HG03571 (cell line): ENCODE data around the gene ESD.
A peak's percentile ranks its signal among the peaks of the same experiment; 100 is the strongest.
"Not testable (repeated sequence)": the region's sequence is repeated elsewhere in the genome, so short reads cannot be mapped to it uniquely, and the experiment has no call there.

Experiments
- ATAC-seq: cut with Tn5 transposase; IDR thresholded peaks from one replicate; pipeline ENCODE4 v1.9.1; 2021; ENCODE audit not compliant: unreplicated experiment

ESD gene

DNA sequence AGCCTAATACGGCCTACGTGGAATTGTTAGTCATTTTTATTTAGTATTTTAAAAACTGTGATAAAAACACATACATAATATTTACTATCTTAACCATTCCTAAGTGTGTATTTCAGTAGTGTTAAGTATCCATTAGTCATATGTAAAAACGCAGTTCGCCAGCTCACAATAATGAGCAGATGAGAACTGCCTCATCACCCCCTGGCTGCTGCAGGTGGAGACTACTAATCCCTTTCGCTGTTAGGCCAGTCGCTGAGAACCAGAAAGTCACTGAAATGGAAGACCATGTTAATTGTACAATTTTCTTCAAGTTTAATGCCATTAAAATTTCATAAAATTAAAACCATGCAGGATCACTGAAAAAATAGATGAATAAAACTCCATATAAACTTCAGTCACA, 1.6 kb downstream of the ESD start:
- ATAC-seq = no peak

DNA sequence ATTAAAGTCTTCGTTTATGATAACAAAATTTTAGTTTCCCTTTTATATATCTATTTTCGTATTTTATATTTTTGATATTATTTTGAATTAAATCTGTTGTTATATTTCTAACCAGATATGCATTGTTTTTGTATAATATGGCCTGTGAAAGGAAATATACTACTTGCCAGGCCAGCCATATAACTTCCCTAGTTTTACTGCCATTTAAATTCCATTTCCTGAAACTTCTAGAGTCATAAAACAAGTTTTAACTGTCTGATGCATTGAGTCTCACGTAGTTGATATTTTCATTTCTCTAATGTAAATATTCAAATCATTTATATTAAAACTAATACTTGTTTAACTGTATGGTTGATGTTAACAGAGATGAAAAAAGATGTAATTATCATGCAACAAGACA, 13.5 kb downstream of the ESD start:
- ATAC-seq = no peak

DNA sequence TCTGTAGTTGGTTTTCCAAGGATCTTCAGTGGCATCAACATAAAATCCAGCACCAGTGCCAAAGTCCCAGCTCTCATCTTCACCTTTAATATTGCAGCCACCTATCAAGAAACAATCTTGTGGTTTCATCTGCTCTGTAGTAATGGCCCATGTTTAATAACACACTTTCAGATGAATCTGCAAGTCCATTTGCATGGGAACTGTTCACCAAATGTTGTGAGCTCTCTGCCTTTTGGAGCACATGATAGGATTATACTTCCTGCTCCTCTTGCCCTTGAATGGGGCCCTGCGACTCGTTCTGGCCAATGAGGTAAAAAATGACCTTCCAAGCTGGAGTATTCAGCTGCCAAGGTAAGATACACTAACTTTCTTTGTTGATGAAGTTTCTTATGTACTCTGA, 14.3 kb downstream of the ESD start:
- no peak for ATAC-seq

DNA sequence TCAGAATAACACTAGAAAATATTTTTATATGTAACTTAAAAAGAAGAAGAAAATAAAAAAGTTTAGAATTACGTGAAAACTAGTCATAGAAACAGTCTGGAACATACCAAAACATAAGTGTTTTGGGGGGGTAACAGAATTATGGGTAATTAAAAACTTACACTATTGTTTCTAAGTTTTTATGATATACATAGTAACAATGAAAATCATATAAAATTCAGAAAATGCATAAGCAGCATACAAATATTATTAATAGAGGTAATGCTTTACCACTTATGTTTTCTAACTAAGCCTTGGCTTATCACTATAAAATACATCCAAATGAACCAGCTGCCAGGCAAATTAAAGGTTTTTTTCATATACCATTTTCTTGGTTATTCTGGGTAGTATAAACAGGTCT, 14.9 kb downstream of the ESD start:
- no peak for ATAC-seq

DNA sequence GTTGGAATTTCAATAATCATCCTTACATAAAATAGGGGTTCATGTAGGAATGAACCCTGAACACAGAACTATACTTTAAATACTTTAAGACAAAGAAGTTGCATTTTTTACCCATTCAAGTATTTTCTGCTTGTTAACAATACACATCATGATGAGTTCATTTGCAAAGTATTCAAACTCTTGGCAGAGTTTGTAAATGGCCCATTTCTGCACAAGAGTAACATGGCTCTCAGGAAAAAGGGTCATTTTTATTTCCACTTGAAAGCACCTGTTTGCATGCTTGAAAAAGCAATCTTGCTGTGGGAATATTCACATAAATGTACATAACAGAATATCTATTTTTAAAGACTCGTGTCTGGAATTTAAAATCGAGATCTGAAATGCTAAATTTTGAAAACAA, 18.1 kb downstream of the ESD start:
- ATAC-seq = no peak

DNA sequence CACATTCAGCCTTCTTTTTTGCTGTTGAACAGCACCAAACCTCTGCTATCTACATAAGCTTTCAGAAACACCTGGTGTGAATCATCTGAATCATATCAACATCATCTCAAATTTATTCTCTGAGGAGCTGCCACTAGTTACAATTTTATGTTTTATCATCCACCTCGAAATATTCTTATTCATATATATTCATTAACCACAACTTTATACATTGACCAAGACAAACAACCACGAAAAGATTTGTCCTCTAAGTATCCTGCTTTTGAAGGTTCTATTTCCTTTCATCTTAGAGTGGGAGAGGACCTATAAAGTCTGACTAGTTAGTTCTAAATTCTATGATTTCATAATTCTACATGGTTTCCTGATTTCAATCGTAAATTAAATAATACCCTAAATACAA, 18.9 kb downstream of the ESD start:
- ATAC-seq = no peak

DNA sequence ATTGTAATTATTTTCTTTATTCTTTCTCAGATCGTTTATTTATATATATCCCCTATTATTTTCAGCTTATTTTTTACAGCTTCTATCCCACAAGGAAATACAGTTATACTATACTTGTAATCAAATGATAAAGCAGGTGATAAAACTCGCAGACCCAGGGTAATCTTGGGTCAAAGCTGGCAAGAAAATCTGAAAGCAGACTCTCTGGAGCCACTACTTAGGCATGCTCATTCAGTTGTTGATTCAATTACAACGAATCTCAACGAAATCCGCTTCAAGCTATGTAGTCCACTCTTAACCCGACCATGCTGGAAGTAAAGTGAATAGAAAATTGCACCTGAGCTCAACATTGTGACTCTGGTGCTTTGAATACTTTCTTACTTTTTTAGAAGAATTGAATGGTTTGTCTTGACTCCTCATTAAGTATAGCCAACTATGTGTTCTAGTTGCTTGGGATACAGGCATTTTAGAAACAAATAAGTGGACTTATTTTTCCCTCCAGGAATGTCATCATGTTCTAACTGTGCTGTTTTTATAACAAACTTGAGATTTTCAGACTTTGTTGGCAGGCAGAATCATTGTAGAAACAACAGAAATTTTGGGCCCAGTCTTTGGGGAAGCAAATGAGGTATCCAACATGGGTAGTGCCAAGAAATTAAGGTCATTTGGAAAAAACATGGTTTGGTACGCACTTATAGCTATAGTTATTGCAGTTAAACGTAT, 21.4 kb downstream of the ESD start:
- ATAC-seq = no peak

DNA sequence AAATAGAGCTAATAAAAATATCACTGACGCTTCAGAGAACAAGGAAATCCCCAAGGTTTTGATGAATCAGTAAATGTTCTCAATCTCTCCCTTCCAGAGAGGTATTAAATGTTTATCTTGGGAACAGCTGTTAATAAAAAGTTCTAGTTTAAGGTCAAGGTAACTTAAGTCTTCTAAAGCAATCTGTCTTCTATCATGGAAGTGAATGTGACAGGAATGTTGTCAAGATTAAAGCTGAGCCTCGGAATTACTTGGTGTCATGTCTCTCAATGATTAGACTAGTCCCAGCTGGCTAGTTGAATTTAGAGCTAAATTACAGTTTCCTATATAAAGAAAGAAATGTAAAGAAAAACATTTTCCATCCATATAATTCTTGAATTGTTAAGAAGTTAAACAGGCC, 23.4 kb downstream of the ESD start:
- ATAC-seq = no peak

DNA sequence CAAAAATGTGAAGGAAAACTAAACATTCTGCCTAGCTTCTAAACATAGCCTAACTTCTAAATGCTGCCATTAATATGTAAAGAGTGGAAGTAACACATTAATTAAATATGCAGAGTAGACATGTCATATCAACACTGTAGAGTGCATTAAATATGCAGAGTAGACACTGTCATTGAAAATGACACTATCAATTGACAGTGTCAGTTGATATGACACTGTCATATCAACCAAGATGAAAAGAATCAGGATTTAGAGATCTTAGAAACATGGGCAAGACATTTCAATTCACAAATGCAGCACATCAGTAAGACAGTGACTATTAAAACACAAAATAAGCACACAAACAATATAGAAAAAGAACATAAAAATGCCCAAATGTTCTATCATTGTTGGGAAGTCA, 25.3 kb downstream of the ESD start:
- no peak for ATAC-seq

DNA sequence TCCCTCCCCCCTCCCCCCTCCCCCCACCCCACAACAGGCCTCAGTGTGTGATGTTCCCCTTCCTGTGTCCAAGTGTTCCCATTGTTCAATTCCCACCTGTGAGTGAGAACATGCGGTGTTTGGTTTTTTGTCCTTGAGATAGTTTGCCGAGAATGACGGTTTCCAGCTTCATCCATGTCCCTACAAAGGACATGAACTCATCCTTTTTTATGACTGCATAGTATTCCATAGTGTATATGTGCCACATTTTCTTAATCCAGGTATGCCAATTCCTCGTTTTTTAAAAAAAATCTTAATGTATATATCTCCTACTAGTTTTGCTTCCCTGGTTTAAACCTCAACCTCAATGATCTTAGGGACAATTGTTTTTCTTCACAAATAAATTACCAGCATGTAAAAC, 27.0 kb downstream of the ESD start:
- ATAC-seq = not testable (repeated sequence)

DNA sequence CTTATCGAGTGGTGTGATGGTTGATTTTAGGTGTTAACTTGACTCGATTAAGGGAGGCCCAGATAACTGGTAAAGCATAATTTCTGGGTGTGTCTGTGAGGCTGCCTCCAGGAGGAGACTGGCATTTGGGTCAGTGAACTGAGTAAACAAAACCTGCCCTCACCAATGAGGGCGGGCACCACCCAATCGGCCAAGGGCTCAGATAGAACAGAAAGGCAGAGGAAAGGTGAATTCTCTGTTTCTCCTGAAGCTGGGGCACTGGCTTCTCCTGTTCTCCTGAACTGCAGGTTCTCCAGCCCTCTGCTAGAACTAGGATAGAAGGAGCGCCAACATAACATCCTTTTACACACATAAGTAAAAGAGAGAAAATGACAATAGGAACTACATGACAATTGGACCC, 35.1 kb downstream of the ESD start:
- ATAC-seq = no peak

DNA sequence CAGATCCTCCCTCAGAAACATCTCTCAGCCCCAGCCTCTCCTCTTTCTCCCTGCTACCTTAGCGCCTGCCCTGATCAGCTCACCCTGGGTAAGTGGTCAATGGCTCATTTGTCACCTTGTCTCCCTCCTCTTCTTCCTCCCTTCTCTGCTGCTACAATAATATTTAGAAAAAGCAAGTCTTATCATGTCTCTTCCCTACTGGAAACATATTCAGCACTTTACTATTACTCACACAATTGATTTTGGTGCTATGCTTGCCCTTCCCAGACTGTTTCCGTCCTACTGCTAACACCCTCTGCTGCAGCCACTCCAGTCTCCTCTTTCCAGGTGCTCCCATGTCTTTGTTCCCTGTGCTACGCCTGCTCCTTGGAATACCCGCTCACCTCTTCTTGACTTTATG, 35.8 kb downstream of the ESD start:
- ATAC-seq = no peak

DNA sequence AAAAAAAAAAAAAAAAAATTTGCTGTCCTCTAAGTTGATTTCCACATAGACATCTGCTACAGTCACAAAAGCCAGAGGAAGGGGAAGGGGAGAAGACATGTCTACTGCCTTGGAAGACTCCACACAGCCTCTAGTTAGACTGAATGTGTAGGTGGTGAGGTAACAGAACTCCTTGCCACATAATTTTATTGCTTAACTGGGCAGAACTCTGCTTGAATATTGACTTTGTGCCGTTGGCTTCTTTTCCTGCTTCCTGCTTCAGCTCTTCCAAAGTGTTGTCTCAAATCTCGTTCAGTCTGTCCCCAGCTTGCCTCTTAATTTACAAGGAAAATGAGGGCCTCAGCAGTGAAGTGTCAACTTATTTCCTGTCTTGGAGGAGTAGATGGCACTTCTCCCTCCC, 37.1 kb downstream of the ESD start:
- ATAC-seq = no peak

DNA sequence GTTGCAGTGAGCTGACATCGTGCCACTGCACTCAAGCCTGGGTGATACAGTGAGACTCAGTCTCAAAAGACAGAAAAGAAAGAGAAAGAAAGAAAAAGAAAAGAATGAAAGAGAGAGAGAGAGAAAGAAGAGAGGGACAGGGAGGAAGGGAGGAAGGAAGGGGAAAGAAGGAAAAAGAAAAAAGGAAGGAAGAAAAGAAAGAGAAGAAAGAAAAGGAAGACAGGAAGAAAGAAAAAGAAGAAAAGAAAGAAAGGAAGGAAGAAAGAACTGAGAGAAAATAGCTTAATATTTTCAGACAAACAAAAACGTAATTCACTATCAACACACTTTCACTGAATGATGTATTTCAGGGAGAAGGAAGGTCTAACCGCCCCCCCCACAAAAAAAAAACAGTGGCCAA, 39.3 kb downstream of the ESD start:
- ATAC-seq = no peak

DNA sequence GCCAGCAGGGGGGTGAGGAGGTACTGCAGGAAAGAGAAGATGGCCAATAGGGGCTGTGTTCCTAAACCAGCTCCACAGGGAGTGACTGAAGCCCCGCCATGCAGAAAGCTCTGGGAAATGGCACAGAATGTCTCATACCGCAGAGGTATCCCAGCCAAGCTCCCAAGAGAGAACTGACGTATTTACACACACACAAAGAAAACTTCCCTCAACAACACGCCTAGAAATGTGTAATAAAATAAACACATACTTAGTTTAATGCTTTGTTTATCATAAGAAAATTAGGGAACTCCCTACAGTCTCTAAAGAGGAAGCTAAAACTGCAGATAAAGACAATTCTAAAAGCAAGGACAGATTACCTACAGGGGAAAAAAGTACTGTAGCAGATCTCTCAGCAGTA, 40.0 kb downstream of the ESD start:
- no peak for ATAC-seq

DNA sequence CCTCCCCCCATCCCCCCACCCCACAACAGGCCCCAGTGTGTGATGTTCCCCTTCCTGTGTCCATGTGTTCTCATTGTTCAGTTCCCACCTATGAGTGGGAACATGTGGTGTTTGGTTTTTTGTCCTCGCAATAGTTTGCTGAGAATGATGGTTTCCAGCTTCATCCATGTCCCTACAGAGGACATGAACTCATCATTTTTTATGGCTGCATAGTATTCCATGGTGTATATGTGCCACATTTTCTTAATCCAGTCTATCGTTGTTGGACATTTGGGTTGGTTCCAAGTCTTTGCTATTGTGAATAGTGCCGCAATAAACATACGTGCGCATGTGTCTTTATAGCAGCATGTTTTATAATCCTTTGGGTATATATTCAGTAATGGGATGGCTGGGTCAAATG, 41.5 kb downstream of the ESD start:
- ATAC-seq = not testable (repeated sequence)

DNA sequence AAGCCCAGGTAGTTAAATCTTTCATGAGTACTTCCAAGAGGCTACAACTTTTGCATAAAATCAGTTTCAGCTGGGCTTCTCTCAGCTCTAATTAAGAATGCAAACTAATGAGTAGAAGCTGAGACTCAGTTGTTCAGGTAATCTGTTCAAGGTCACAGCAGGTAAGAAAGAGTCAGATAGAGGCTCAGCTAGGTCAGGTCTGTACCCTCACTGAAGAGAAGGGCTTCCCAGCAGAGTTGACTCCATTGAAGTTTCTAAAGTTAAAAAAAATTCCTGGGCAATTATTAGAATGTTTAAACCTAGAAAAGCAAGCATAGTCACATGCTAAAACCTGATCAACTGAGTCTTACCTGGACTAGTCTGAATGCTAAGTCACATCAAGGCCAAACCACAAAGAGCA, 42.1 kb downstream of the ESD start:
- no peak for ATAC-seq

DNA sequence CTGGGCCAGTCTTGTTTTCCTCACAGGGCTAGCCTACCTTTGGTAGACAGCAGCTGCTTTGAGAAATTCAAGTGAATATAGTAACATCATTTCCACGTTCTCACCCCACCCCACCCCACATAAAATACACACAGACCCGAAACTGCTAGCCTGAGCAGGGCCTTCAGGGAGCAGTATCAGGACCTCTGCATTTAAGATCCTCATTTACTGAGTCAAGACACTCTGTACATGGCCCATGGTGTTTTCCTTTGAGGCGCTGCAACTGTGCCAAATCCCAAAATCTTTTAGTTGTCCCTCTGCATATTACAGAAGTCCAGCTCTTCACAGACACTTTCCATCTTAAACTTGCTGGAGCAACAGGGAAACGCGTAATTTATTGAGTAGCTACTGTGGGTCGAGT, 43.0 kb downstream of the ESD start:
- ATAC-seq = no peak

DNA sequence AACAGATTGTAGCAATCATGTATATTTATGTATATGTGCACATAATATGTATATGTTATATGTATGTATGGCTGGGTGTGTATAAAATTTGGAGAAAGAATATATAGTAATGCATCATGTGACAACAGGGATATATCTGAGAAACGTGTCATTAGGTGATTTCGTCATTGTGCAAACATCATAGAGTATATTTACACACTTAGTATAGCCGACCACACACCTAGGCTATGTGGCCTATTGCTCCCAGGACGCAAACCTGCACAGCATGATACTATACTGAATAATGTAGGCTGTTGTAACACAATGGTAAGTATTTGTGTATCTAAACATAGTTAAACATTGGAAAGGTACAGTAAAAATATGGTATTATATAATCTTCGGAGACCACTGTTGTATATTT, 43.8 kb downstream of the ESD start:
- ATAC-seq = no peak

DNA sequence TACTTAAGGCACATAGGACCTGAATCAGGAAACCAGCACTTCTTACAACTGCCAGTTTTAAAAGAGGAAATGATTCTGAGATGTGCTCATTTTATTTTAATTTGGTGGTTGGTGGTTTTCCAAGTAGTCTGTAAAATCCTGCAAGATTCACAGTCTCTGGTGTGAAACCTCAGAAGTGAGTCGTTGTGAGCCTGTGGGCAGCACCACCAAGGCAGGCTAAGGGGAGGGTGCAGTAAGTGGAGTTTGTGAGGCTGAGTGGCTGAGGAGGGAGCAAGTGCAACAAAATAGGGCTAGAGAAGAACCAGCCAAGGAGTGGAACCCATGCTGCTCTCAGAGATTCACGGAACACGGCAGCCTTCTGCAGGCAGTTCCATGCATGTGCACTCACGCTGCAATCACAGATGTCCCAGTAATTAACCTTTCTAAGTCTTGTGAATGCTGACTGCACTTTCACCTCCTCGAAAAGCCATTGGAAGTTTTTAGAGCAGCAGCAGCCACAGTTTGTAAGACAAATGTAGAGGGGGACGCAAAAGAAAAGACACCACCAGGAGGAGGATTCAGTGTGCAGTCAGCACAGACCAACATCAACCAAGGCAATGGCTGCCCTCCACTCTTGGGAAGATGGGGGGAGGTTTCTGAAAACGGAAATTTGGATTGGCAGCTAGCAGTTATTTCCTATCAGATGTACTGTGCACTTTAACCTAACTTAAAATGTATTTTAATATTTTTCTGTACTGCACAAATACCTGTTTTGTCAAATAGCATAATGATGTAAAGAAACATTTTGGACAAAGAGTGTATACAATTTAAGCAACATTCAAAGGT, 44.9 kb downstream of the ESD start:
- peak; percentile 75 for ATAC-seq

DNA sequence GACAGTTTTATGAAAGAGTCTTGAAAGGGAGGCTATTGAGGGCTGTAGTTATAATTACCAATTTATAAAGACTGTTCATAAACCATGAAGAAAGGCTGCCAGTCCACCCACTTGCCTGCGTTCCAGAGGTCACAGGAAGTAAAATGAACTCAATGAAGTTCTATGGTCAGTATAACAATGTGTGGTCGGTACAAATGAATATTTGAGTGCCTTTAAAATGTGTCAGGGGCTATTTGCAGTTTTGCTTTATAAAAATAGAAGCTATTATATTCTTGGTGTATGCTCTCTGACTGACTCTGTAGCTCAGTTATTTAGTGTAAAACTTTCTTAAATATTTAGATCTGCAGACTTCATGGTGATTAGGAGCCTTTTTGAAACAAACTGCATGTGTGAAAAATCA, 47.0 kb downstream of the ESD start:
- no peak for ATAC-seq

DNA sequence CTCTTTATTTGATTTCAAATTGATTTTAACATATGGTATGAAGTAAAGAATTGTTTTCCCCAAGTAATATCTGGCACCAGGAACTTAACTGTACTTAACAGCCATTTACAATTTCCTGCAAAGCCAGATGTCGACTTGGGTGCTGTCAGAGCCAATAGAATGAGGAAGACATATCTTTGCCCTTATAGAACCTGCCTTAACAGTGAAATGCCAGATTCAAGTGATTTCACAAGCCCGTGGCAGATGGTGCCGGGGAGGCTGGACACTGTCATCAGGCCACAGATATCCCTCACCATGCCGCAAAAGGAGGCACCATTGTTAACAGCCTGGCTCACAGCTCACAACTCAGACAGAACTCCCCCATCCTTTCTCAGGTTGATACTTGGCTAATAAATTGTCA, 48.7 kb downstream of the ESD start:
- ATAC-seq = no peak
